SK-N-SH (cell line): ENCODE results near the gene RBM12. TPM values are rescaled to one million over a fixed set of nuclear protein-coding genes. Genes with fewer than 3 reads are reported as not detected.
"Not testable (repeated sequence)": the region's sequence is repeated elsewhere in the genome, so short reads cannot be mapped to it uniquely, and the experiment has no call there.

ENCODE experiments used
- CTCF ChIA-PET: fragments of 300-600, 350-600 bp; formaldehyde crosslinking; extraction: SDS; loops from one replicate; lab custom pipeline; 2021; lab: Yijun Ruan, JAX
- POLR2A ChIA-PET: fragments of 350-600 bp; sonication (Branson Sonifier 250); formaldehyde crosslinking; extraction: SDS; loops from one replicate; lab custom pipeline; 2020; ENCODE audit warnings: antibody characterized with exemption, inconsistent platforms; lab: Yijun Ruan, JAX
- DNase-seq: peaks from one replicate; pipeline ENCODE4 v3.0.0; 2012
- H2AFZ ChIP-seq: fragments of 200-600 bp; sonication (generic); 2 replicates; pipeline ENCODE4 v1.8.1; 2016; ENCODE audit warnings: antibody characterized with exemption, mild to moderate bottlenecking, low read depth
- H3F3A ChIP-seq: fragments of 200-600 bp; sonication (generic); replicated peaks from 2 replicates; pipeline ENCODE3; 2016; ENCODE audit warnings: antibody characterized with exemption, mild to moderate bottlenecking; ENCODE audit not compliant: insufficient read depth
- H3K27ac ChIP-seq, 2 experiments: fragments of 200-500 bp in 1 of 2; fragments of 200-600 bp in 1 of 2; sonication (Bioruptor generic) in 1 of 2; sonication (generic), shearing (Covaris generic) in 1 of 2; 2 replicates each; pipeline versions ENCODE4 v1.5.1 to v1.6.1; 2014 to 2016; ENCODE audit warnings: low read depth in 2 of 2, inconsistent platforms in 1 of 2, low read length in 1 of 2, mild to moderate bottlenecking in 1 of 2, mixed read lengths in 1 of 2
- H3K27me3 ChIP-seq: fragments of 200-600 bp; sonication (generic), shearing (Covaris generic); 2 replicates; pipeline ENCODE4 v1.6.1; 2016; ENCODE audit warnings: mixed run types; ENCODE audit not compliant: insufficient read depth
- H3K36me3 ChIP-seq, 2 experiments: fragments of 200-500 bp in 1 of 2; fragments of 200-600 bp in 1 of 2; sonication (Bioruptor generic) in 1 of 2; sonication (generic) in 1 of 2; replicated peaks in 1 of 2; 2 replicates each; pipeline versions ENCODE3 to v1.5.1; 2014 to 2016; ENCODE audit warnings: low read length in 1 of 2, mild to moderate bottlenecking in 1 of 2; ENCODE audit not compliant: insufficient read depth in 2 of 2, control insufficient read depth in 1 of 2
- H3K4me1 ChIP-seq, 2 experiments: fragments of 200-500 bp in 1 of 2; fragments of 200-600 bp in 1 of 2; sonication (Bioruptor generic) in 1 of 2; sonication (generic), shearing (Covaris generic) in 1 of 2; 2 replicates each; pipeline versions ENCODE4 v1.5.1 to v1.6.1; 2014 to 2016; ENCODE audit warnings: low read depth in 1 of 2, low read length in 1 of 2, mixed run types in 1 of 2; ENCODE audit not compliant: insufficient read depth in 2 of 2, control insufficient read depth in 1 of 2
- H3K4me2 ChIP-seq: fragments of 200-600 bp; sonication (generic), shearing (Covaris generic); 2 replicates; pipeline ENCODE4 v1.6.1; 2017; ENCODE audit warnings: mixed run types
- H3K4me3 ChIP-seq, 2 experiments: fragments of 200-500 bp in 1 of 2; fragments of 200-600 bp in 1 of 2; sonication (Bioruptor generic) in 1 of 2; sonication (generic), shearing (Covaris generic) in 1 of 2; 2 replicates each; pipeline versions ENCODE4 v1.5.1 to v1.8.1; 2014 to 2016; ENCODE audit warnings: low read depth in 2 of 2, inconsistent platforms in 1 of 2, low read length in 1 of 2, mild to moderate bottlenecking in 1 of 2, mixed read lengths in 1 of 2, moderate library complexity in 1 of 2
- H3K79me2 ChIP-seq: fragments of 200-600 bp; sonication (generic); 2 replicates; pipeline ENCODE4 v1.8.1; 2017; ENCODE audit warnings: mild to moderate bottlenecking; ENCODE audit not compliant: insufficient read depth
- H3K9ac ChIP-seq: fragments of 200-600 bp; sonication (generic); 2 replicates; pipeline ENCODE4 v1.6.1; 2017; ENCODE audit warnings: mixed run types
- H3K9me2 ChIP-seq: fragments of 200-600 bp; sonication (generic); 2 replicates; pipeline ENCODE4 v1.6.1; 2017; ENCODE audit warnings: mixed run types
- H3K9me3 ChIP-seq: fragments of 200-600 bp; sonication (generic); 2 replicates; pipeline ENCODE4 v1.6.1; 2017; ENCODE audit warnings: mixed run types, mild to moderate bottlenecking, moderate library complexity
- H4K20me1 ChIP-seq: fragments of 200-600 bp; sonication (generic); 2 replicates; pipeline ENCODE4 v1.6.1; 2017; ENCODE audit warnings: mild to moderate bottlenecking, mixed run types; ENCODE audit not compliant: insufficient read depth
- MXI1 ChIP-seq: IDR thresholded peaks from 2 replicates; pipeline ENCODE4 v1.6.1; 2012; ENCODE audit warnings: mild to moderate bottlenecking, low read depth, low read length, improper control_type of control experiment
- RAD21 ChIP-seq: IDR thresholded peaks from 2 replicates; pipeline ENCODE4 v1.6.1; 2012; ENCODE audit warnings: mild to moderate bottlenecking, low read length
- SMC3 ChIP-seq: IDR thresholded peaks from 2 replicates; pipeline ENCODE4 v1.6.1; 2012; ENCODE audit warnings: low read depth, low read length, improper control_type of control experiment
- WGBS: methylation state at CpG from one replicate; pipeline ENCODE4 v1.1.6; 2017; ENCODE audit warnings: low lambda C conversion rate; 5-methylcytosine and 5-hydroxymethylcytosine counted together
- polyA plus RNA-seq, 3 experiments: library from polyadenylated mRNA; depleted of rRNA; stranded (reverse); fragments of >200 nt; gene quantifications; 2 replicates each; pipeline ENCODE4 v1.2.3, GENCODE V29; 2012
- TF ChIP-seq, protein P1 (sequence below): fragments of 200-600 bp; sonication (generic); IDR thresholded peaks from 2 replicates; pipeline ENCODE4 v1.6.1; 2017; ENCODE audit warnings: antibody characterized with exemption, mild to moderate bottlenecking, moderate library complexity

RBM12 gene
- polyA plus RNA-seq, 1 of the 3 experiments (the other 2 are of a cell fraction): 41.9 TPM

- peaks cover 7 to 57% of the 10 kb centered on the region in 2 experiments for H3K36me3 ChIP-seq
- WGBS: 90% methylated on average over 4 of the region's 4 CpGs
- H3K9ac ChIP-seq: no peak overlapping the region
- H3K4me2 ChIP-seq: no peak overlapping the region
- no peaks in the 10 kb centered on the region for H3K9me2 ChIP-seq
- DNase-seq: no peak
- no peaks in the 10 kb centered on the region for H4K20me1 ChIP-seq
- no peaks in the 10 kb centered on the region for H3K9me3 ChIP-seq
- no peaks in the 10 kb centered on the region for H3K79me2 ChIP-seq
- no peak for TF ChIP-seq MXI1
- POLR2A ChIA-PET: no interaction called here
- no peak overlapping the region for H3K27ac ChIP-seq
- H3K4me3 ChIP-seq: no peak overlapping the region
- CTCF ChIA-PET: no interaction called here
- H3F3A ChIP-seq: peaks cover 2% of the 10 kb centered on the region
- no peaks in the 10 kb centered on the region for H3K27me3 ChIP-seq
- H3K4me1 ChIP-seq: no peaks in the 10 kb centered on the region
- no peak overlapping the region for H2AFZ ChIP-seq
These were observed 25.6 kb upstream of the RBM12 start for GRCh38 chr20:35690265-35690664.

DNA sequence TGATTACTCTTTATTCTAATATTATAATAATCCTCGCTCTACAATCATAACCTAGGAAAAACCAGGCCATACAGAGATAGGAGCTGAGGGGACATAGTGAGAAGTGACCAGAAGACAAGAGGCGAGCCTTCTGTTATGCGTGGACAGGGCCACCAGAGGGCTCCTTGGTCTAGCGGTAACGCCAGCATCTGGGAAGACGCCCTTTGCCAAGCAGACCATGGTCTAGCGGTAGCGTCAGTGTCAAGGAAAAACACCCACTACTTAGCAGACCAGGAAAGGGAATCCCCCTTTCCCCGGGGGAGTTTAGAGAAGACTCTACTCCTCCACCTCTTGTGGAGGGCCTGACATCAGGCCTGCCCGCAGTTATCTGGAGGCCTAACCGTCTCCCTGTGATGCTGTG is 22.2 kb upstream of the RBM12 start:
- POLR2A ChIA-PET, H3F3A ChIP-seq, H3K4me3 ChIP-seq, H3K9me3 ChIP-seq, H2AFZ ChIP-seq, H3K9ac ChIP-seq, H3K27ac ChIP-seq: not testable (repeated sequence)
- WGBS: 83% methylated on average over 11 of the region's 11 CpGs
- TF ChIP-seq, protein P1, sequence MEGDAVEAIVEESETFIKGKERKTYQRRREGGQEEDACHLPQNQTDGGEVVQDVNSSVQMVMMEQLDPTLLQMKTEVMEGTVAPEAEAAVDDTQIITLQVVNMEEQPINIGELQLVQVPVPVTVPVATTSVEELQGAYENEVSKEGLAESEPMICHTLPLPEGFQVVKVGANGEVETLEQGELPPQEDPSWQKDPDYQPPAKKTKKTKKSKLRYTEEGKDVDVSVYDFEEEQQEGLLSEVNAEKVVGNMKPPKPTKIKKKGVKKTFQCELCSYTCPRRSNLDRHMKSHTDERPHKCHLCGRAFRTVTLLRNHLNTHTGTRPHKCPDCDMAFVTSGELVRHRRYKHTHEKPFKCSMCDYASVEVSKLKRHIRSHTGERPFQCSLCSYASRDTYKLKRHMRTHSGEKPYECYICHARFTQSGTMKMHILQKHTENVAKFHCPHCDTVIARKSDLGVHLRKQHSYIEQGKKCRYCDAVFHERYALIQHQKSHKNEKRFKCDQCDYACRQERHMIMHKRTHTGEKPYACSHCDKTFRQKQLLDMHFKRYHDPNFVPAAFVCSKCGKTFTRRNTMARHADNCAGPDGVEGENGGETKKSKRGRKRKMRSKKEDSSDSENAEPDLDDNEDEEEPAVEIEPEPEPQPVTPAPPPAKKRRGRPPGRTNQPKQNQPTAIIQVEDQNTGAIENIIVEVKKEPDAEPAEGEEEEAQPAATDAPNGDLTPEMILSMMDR: peak; percentile 42
- peak; percentile 34 for TF ChIP-seq RAD21
- TF ChIP-seq SMC3: 0 out of 2 replicates have a peak, but pooled peaks have one; percentile 11
- TF ChIP-seq, all 33 proteins: peak for 3; not testable (repeated sequence) for 30
- H3K4me1 ChIP-seq, H3K79me2 ChIP-seq, H3K27me3 ChIP-seq, H3K9me2 ChIP-seq, H3K4me2 ChIP-seq, DNase-seq, H4K20me1 ChIP-seq: not testable (repeated sequence)
- H3K36me3 ChIP-seq: peaks cover 3 to 36% of the 10 kb centered on the region in 2 experiments
- CTCF ChIA-PET: interaction anchor here (1.0 kb wide), 1 partner anchor 86 kb away, joined by 4 read pairs; no protein-coding TSS in a partner anchor

DNA sequence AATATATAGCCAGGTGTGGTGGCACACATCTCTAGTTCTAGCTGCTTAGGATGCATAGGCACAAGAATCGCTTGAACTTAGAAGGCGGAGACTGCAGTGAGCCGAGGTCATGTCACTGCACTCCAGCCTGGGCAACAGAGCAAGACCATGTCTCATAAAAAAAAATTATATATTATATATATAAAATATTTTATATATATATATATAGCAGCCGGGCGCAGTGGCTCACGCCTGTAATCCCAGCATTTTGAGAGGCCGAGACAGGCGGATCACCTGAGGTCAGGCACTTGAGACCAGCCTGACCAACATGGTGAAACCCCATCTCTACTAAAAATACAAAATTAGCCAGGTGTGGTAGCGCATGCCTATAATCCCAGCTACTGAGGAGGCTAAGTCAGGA is 20.7 kb upstream of the RBM12 start:
- peaks cover 5 to 29% of the 10 kb centered on the region in 2 experiments for H3K36me3 ChIP-seq
- H3K9me3 ChIP-seq, H4K20me1 ChIP-seq, H3K79me2 ChIP-seq, H3K9ac ChIP-seq, H3K4me1 ChIP-seq, H3K27ac ChIP-seq, CTCF ChIA-PET, H3K9me2 ChIP-seq, POLR2A ChIA-PET, H3F3A ChIP-seq, H2AFZ ChIP-seq, H3K4me2 ChIP-seq, H3K27me3 ChIP-seq, DNase-seq, H3K4me3 ChIP-seq: not testable (repeated sequence)
- WGBS: 95% methylated on average over 9 of the region's 9 CpGs
